ENCODE measurements around the gene YPEL2. TPM values are rescaled to one million over a fixed set of nuclear protein-coding genes. Genes with fewer than 3 reads are reported as not detected.
"Not testable (repeated sequence)": the region's sequence is repeated elsewhere in the genome, so short reads cannot be mapped to it uniquely, and the experiment has no call there.

Gene YPEL2
- total and polyA plus RNA-seq, 2 of the 13 experiments (the other 11 are each of a cell fraction or from before 2014, with no cell fraction given), result 8.5 to 21.1 TPM

DNA sequence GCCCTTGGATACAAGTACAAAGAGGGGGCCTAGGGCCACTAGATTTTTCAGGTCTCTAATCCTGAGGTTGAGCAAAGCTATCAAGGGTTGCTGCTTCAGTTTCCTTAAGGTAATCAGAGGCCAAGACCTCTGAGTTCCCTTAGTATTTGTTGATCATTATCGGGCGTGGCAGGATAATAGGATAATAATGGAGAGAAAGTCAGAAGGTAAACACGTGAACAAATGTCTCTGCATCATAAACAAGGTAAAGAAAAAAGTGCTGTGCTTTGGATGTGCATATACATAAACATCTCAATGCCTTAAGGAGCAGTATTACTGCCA, 41.5 kb upstream of the YPEL2 start:
- Histone ChIP-seq H3K79me2 (ENCODE audit: insufficient read depth, low read length) (no peaks in the 10 kb centered on the region), H3K4me3 (replicated peaks in 1 of 3; ENCODE audit: insufficient read depth in 1 of 3, low read depth in 2 of 3, low read length in 3 of 3) (peak overlapping the region in 1 of 3 experiments; percentile 10; a peak in 2 of 6 replicates), H2AFZ (ENCODE audit: low read length) (peak overlapping the region; percentile 29), H4K20me1 (ENCODE audit: insufficient read depth, low read length) (no peaks in the 10 kb centered on the region), H3K4me2 (ENCODE audit: low read depth, low read length) (peak overlapping the region; percentile 62), H3K27me3 (ENCODE audit: control insufficient read depth in 1 of 2, insufficient read depth in 2 of 2, low read length in 2 of 2) (no peaks in the 10 kb centered on the region), H3K9me3 (ENCODE audit: low read length) (no peaks in the 10 kb centered on the region), H3K4me1 (ENCODE audit: insufficient read depth, low read length) (peaks cover 29% of the 10 kb centered on the region), H3K9ac (ENCODE audit: insufficient read depth, low read depth, low read length) (0 out of 2 replicates have a peak overlapping the region, but pooled peaks have one; percentile 0), H3K36me3 (replicated peaks in 1 of 2; ENCODE audit: control insufficient read depth in 1 of 2, insufficient read depth in 2 of 2, low read length in 2 of 2) (no peaks in the 10 kb centered on the region), H3K27ac (ENCODE audit: extremely low read length, insufficient read depth, low read length) (peak overlapping the region; percentile 37)
- ATAC-seq (no peak; the same call in 2 of the 3 replicates), FAIRE-seq (no peak), DNase-seq (ENCODE audit: low spot score) (no peak)
- ChIA-PET CTCF (ENCODE audit: low intra/inter-chr PET ratio, low total read pairs) (no interaction called here), POLR2A (interaction anchor here (0.8 kb wide), 1 partner anchor 10 kb away, joined by 3 read pairs; no protein-coding TSS in a partner anchor)
- in situ Hi-C loops (cut with HindIII; ENCODE audit: extremely low pct_ligation_motif_present, low pct_unique_long_range_greater_than_20kb), result no loop called here
- TF ChIP-seq ZNF747 (CRISPR knock-in tag; IDR thresholded peaks at IDR 0.05; ENCODE audit: borderline replicate concordance), result no peak
- TF ChIP-seq, protein P1, sequence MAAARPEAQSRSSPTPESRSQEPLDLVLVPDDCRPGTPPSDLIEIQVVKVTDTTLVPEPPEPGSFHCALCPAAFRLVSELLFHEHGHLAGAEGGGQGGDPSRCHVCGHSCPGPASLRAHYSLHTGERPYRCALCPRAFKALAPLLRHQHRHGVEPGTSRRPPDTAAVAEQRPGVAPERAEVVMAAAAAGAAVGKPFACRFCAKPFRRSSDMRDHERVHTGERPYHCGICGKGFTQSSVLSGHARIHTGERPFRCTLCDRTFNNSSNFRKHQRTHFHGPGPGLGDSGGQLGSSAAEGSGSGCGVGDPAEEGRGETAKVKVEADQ (CRISPR knock-in tag; IDR thresholded peaks at IDR 0.05; ENCODE audit: borderline replicate concordance), result 0 out of 2 replicates have a peak, but pooled peaks have one; percentile 7
- TF ChIP-seq ZFP37 (CRISPR knock-in tag; IDR thresholded peaks at IDR 0.05; ENCODE audit: borderline replicate concordance), result no peak
- TF ChIP-seq YEATS4 (CRISPR knock-in tag; IDR thresholded peaks at IDR 0.05; ENCODE audit: borderline replicate concordance), result peak; percentile 50; the same call in 1 of the 2 replicates
- peak; percentile 23; the same call in 1 of the 2 replicates for TF ChIP-seq KLF12 (CRISPR knock-in tag; IDR thresholded peaks at IDR 0.05; ENCODE audit: borderline replicate concordance)
- intact Hi-C loops (cut with micrococcal nuclease; ENCODE audit: unreplicated experiment), result no loop called here
- WGBS (ENCODE audit: low lambda C conversion rate), result under 1% methylated on average over 3 of the region's 3 CpGs
- no TSS peak for BruUV-seq (replicated peaks)

DNA sequence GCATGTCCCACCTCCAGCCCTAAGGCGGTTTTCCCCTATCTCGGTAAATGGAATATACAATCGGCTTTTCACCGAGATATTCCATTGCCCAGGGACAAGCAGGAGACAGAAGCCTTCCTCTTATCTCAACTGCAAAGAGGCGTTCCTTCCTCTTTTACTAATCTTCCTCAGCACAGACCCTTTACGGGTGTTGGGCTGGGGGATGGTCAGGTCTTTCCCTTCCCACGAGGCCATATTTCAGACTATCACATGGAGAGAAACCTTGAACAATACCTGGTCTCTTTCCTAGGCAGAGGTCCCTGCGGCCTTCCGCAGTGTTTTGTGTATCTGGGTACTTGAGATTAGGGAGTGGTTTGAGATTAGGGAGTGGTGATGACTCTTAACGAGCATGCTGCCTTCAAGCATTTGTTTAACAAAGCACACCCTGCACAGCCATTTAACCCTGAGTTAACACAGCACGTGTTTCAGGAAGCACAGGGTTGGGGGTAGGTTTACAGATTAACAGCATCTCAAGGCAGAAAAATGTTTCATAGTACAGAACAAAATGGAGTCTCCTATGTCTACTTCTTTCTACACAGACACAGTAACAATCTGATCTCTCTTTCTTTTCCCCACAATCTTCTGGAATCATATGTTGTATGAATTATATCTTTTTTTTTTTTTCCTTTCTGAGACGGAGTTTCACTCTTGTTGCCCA, 41.0 kb upstream of the YPEL2 start:
- FAIRE-seq; intact Hi-C loops (cut with micrococcal nuclease; ENCODE audit: unreplicated experiment); BruUV-seq (replicated peaks); H4K20me1 ChIP-seq (ENCODE audit: insufficient read depth, low read length); H3K79me2 ChIP-seq (ENCODE audit: insufficient read depth, low read length); H3K27me3 ChIP-seq (ENCODE audit: control insufficient read depth in 1 of 2, insufficient read depth in 2 of 2, low read length in 2 of 2); H3K9me3 ChIP-seq (ENCODE audit: low read length); POLR2A ChIA-PET; in situ Hi-C loops (cut with HindIII; ENCODE audit: extremely low pct_ligation_motif_present, low pct_unique_long_range_greater_than_20kb); CTCF ChIA-PET (ENCODE audit: low intra/inter-chr PET ratio, low total read pairs); H3K36me3 ChIP-seq (replicated peaks in 1 of 2; ENCODE audit: control insufficient read depth in 1 of 2, insufficient read depth in 2 of 2, low read length in 2 of 2); TF ChIP-seq NR2F6 (IDR thresholded peaks at IDR 0.05): not testable (repeated sequence)
- Histone ChIP-seq H3K4me3 (replicated peaks in 1 of 3; ENCODE audit: insufficient read depth in 1 of 3, low read depth in 2 of 3, low read length in 3 of 3) (peak overlapping the region; percentile 10 to 54 (median 53); a peak in 5 of 6 replicates), H3K4me2 (ENCODE audit: low read depth, low read length) (peak overlapping the region; percentile 62), H3K27ac (ENCODE audit: extremely low read length, insufficient read depth, low read length) (peak overlapping the region; percentile 37), H2AFZ (ENCODE audit: low read length) (peak overlapping the region; percentile 29), H3K9ac (ENCODE audit: insufficient read depth, low read depth, low read length) (0 out of 2 replicates have a peak overlapping the region, but pooled peaks have one; percentile 13), H3K4me1 (ENCODE audit: insufficient read depth, low read length) (peaks cover 34% of the 10 kb centered on the region)
- 4% methylated on average over 12 of the region's 12 CpGs for WGBS (ENCODE audit: low lambda C conversion rate)
- ATAC-seq (peak; percentile 52), DNase-seq (ENCODE audit: low spot score) (peak; percentile 44)
- TF ChIP-seq ZNF30 (CRISPR knock-in tag; IDR thresholded peaks at IDR 0.05) (0 out of 2 replicates have a peak, but pooled peaks have one; percentile 41), ZMYM3 (CRISPR knock-in tag; IDR thresholded peaks at IDR 0.05) (0 out of 2 replicates have a peak, but pooled peaks have one; percentile 24), NR2F6 (CRISPR knock-in tag; IDR thresholded peaks at IDR 0.05) (peak; percentile 32; the same call in 1 of the 2 replicates), KLF16 (CRISPR knock-in tag; IDR thresholded peaks at IDR 0.05) (peak in 1 of 2 experiments; percentile 36; a peak in 1 of 4 replicates), HMG20B (CRISPR knock-in tag; conservative IDR thresholded peaks at IDR 0.05) (peak; percentile 11; the same call in 1 of the 2 replicates)
- TF ChIP-seq, protein P2, sequence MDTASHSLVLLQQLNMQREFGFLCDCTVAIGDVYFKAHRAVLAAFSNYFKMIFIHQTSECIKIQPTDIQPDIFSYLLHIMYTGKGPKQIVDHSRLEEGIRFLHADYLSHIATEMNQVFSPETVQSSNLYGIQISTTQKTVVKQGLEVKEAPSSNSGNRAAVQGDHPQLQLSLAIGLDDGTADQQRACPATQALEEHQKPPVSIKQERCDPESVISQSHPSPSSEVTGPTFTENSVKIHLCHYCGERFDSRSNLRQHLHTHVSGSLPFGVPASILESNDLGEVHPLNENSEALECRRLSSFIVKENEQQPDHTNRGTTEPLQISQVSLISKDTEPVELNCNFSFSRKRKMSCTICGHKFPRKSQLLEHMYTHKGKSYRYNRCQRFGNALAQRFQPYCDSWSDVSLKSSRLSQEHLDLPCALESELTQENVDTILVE (CRISPR knock-in tag; IDR thresholded peaks at IDR 0.05), result peak; percentile 66; the same call in 1 of the 2 replicates
- TF ChIP-seq, protein P1 (CRISPR knock-in tag; IDR thresholded peaks at IDR 0.05; ENCODE audit: borderline replicate concordance), result peak; percentile 31; the same call in 1 of the 2 replicates
